ENCODE measurements around the gene ANK2. TPM values are rescaled to one million over a fixed set of nuclear protein-coding genes. Genes with fewer than 3 reads are reported as not detected.

ANK2 gene
- total RNA-seq, 1 experiment from 2014 or later = 5.5 TPM

DNA sequence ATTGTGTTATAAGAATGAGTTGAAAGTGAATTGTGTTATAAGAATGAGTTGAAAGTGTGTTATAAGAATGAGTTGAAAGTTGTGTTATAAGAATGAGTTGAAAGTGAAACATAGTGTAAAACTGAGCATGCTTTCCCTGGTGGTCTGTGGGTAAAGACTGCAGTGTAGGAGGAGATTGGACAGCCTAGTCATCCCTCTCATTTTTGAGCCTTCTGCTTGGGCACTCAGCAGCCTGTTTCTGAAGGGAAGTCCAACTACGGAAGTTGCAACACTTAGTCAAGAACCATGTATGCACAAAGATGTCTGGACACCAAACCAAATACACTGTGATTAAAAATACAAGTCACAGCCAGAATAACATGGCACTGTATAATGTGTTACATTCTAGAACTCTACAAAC is 72.6 kb downstream of the ANK2 start:
- ChIA-PET POLR2A (no interaction called here), CTCF (no interaction called here)
- no TSS peak for BruUV-seq (replicated peaks)
- DNase-seq (ENCODE audit: low read depth, low spot score) = no peak
- intact Hi-C loops (cut with micrococcal nuclease; ENCODE audit: unreplicated experiment) = no loop called here
- H3K9me3 ChIP-seq (ENCODE audit: control insufficient read depth, insufficient read depth, low read depth, low read length) = no peaks in the 10 kb centered on the region
- no peaks in the 10 kb centered on the region for H3K27me3 ChIP-seq (ENCODE audit: control insufficient read depth, insufficient read depth, low read length)
- TF ChIP-seq, protein P1, sequence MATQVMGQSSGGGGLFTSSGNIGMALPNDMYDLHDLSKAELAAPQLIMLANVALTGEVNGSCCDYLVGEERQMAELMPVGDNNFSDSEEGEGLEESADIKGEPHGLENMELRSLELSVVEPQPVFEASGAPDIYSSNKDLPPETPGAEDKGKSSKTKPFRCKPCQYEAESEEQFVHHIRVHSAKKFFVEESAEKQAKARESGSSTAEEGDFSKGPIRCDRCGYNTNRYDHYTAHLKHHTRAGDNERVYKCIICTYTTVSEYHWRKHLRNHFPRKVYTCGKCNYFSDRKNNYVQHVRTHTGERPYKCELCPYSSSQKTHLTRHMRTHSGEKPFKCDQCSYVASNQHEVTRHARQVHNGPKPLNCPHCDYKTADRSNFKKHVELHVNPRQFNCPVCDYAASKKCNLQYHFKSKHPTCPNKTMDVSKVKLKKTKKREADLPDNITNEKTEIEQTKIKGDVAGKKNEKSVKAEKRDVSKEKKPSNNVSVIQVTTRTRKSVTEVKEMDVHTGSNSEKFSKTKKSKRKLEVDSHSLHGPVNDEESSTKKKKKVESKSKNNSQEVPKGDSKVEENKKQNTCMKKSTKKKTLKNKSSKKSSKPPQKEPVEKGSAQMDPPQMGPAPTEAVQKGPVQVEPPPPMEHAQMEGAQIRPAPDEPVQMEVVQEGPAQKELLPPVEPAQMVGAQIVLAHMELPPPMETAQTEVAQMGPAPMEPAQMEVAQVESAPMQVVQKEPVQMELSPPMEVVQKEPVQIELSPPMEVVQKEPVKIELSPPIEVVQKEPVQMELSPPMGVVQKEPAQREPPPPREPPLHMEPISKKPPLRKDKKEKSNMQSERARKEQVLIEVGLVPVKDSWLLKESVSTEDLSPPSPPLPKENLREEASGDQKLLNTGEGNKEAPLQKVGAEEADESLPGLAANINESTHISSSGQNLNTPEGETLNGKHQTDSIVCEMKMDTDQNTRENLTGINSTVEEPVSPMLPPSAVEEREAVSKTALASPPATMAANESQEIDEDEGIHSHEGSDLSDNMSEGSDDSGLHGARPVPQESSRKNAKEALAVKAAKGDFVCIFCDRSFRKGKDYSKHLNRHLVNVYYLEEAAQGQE (IDR thresholded peaks at IDR 0.05; ENCODE audit: insufficient read depth in 1 of 2, low read depth in 2 of 2, low read length in 1 of 2) = no peak
- TF ChIP-seq POLR2AphosphoS5 (IDR thresholded peaks at IDR 0.05; ENCODE audit: low read depth, low read length) (no peak), TCF7L2 (IDR thresholded peaks at IDR 0.05; ENCODE audit: low read depth, low read length) (no peak), SIN3A (IDR thresholded peaks at IDR 0.05; ENCODE audit: borderline replicate concordance, insufficient read depth, low read depth, low read length) (no peak)
- TF ChIP-seq, protein P2, sequence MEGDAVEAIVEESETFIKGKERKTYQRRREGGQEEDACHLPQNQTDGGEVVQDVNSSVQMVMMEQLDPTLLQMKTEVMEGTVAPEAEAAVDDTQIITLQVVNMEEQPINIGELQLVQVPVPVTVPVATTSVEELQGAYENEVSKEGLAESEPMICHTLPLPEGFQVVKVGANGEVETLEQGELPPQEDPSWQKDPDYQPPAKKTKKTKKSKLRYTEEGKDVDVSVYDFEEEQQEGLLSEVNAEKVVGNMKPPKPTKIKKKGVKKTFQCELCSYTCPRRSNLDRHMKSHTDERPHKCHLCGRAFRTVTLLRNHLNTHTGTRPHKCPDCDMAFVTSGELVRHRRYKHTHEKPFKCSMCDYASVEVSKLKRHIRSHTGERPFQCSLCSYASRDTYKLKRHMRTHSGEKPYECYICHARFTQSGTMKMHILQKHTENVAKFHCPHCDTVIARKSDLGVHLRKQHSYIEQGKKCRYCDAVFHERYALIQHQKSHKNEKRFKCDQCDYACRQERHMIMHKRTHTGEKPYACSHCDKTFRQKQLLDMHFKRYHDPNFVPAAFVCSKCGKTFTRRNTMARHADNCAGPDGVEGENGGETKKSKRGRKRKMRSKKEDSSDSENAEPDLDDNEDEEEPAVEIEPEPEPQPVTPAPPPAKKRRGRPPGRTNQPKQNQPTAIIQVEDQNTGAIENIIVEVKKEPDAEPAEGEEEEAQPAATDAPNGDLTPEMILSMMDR (IDR thresholded peaks at IDR 0.05) = no peak
- H3K4me3 ChIP-seq (ENCODE audit: low read depth in 2 of 2, low read length in 2 of 2) = no peak overlapping the region
- ATAC-seq = no peak
- no peak overlapping the region for H3K27ac ChIP-seq (ENCODE audit: low read length)
- no peaks in the 10 kb centered on the region for H3K4me1 ChIP-seq (ENCODE audit: control insufficient read depth, insufficient read depth, low read length)
- no peaks in the 10 kb centered on the region for H3K36me3 ChIP-seq (ENCODE audit: control insufficient read depth, insufficient read depth, low read length)
- in situ Hi-C loops (cut with HindIII; ENCODE audit: low pct_unique_long_range_greater_than_20kb, low sequenced_read_pairs) = no loop called here

DNA sequence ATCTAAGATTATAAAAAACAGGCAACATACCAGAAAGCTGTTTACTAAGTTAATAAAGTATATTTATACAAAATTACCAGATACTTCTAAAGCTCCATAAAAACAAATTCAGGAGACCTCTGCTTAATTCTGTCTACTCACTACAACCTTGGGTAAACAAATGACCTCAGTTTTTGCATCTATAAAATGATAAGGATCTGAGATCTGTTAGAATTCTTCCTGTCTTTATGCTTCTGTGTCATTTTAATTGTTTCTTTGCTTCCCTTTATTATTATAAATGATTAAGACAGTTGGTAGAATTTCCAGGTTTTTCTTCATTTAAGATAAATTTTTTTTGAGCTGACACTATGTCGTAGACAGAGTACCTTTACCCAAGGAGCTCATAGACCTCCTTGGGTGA is 76.0 kb downstream of the ANK2 start:
- BruUV-seq (replicated peaks) = no TSS peak
- Histone ChIP-seq H3K27me3 (ENCODE audit: control insufficient read depth, insufficient read depth, low read length) (no peaks in the 10 kb centered on the region), H3K4me1 (ENCODE audit: control insufficient read depth, insufficient read depth, low read length) (no peaks in the 10 kb centered on the region), H3K9me3 (ENCODE audit: control insufficient read depth, insufficient read depth, low read depth, low read length) (no peaks in the 10 kb centered on the region), H3K4me3 (ENCODE audit: low read depth in 2 of 2, low read length in 2 of 2) (no peak overlapping the region), H3K36me3 (ENCODE audit: control insufficient read depth, insufficient read depth, low read length) (no peaks in the 10 kb centered on the region), H3K27ac (ENCODE audit: low read length) (no peak overlapping the region)
- in situ Hi-C loops (cut with HindIII; ENCODE audit: low pct_unique_long_range_greater_than_20kb, low sequenced_read_pairs) = no loop called here
- intact Hi-C loops (cut with micrococcal nuclease; ENCODE audit: unreplicated experiment) = no loop called here
- ATAC-seq = no peak
- CTCF ChIA-PET = no interaction called here
- TF ChIP-seq SIN3A (IDR thresholded peaks at IDR 0.05; ENCODE audit: borderline replicate concordance, insufficient read depth, low read depth, low read length) (no peak), TCF7L2 (IDR thresholded peaks at IDR 0.05; ENCODE audit: low read depth, low read length) (no peak), POLR2AphosphoS5 (IDR thresholded peaks at IDR 0.05; ENCODE audit: low read depth, low read length) (no peak)
- TF ChIP-seq, protein P2 (IDR thresholded peaks at IDR 0.05) = no peak
- TF ChIP-seq, protein P1 (IDR thresholded peaks at IDR 0.05; ENCODE audit: insufficient read depth in 1 of 2, low read depth in 2 of 2, low read length in 1 of 2) = no peak
- DNase-seq (ENCODE audit: low read depth, low spot score) = no peak
- POLR2A ChIA-PET = no interaction called here

Measured in Panc1 (cell line).